Stimulated activated CD4-positive, alpha-beta T cell treated with anti-CD3 and anti-CD28 coated beads, Interleukin-2, amount 100 ng/mL, for 24 hours (primary cell): ENCODE data around the gene DCPS.
A peak's percentile ranks its signal among the peaks of the same experiment; 100 is the strongest.
"Not testable (repeated sequence)": the region's sequence is repeated elsewhere in the genome, so short reads cannot be mapped to it uniquely, and the experiment has no call there.

ENCODE experiments used
- DNase-seq, 2 donors: peaks; one replicate each; pipeline ENCODE4 v3.0.0-alpha.2; 2020

The DCPS gene

GRCh38 chr11:126345759-126346585 lies 42.1 kb downstream of the DCPS start:
- DNase-seq = no peak

GRCh38 chr11:126346586-126346940 lies 42.7 kb downstream of the DCPS start:
- no peak for DNase-seq

GRCh38 chr11:126346946-126347345 lies 43.1 kb downstream of the DCPS start:
- not testable (repeated sequence) for DNase-seq

- DNase-seq = no peak
These were observed 44.1 kb downstream of the DCPS start for GRCh38 chr11:126347751-126348668.

GRCh38 chr11:126348806-126349582 lies 45.1 kb downstream of the DCPS start:
- no peak for DNase-seq

GRCh38 chr11:126350836-126351235 lies 47.0 kb downstream of the DCPS start:
- no peak for DNase-seq

GRCh38 chr11:126352163-126352562 lies 48.3 kb downstream of the DCPS start:
- DNase-seq = no peak

GRCh38 chr11:126352934-126353801 lies 49.3 kb downstream of the DCPS start:
- DNase-seq = peak in 1 of 2 donors; percentile 26

- no peak for DNase-seq
These were observed 50.9 kb downstream of the DCPS start for GRCh38 chr11:126354631-126355323.

GRCh38 chr11:126355324-126355925 lies 51.6 kb downstream of the DCPS start, which contains the start of gene ST3GAL4:
TSS of gene ST3GAL4 (plus strand) at chr11:126355686. CDS start at chr11:126406156, 50,470 bp downstream.
- peak; percentile 74 to 84 for DNase-seq

GRCh38 chr11:126355926-126356897 lies 52.4 kb downstream of the DCPS start:
- peak; percentile 27 to 30 for DNase-seq

GRCh38 chr11:126357055-126357962 lies 53.4 kb downstream of the DCPS start:
- no peak for DNase-seq

GRCh38 chr11:126357969-126358762 lies 54.3 kb downstream of the DCPS start:
- DNase-seq = no peak

GRCh38 chr11:126358763-126359160 lies 54.9 kb downstream of the DCPS start:
- no peak for DNase-seq

- DNase-seq = no peak
These were observed 55.7 kb downstream of the DCPS start for GRCh38 chr11:126359431-126360048.

- DNase-seq = no peak
These were observed 56.2 kb downstream of the DCPS start for GRCh38 chr11:126360049-126360446.

GRCh38 chr11:126361400-126361799 lies 57.5 kb downstream of the DCPS start:
- DNase-seq = no peak
